Ishikawa (cell line): Measurements from ENCODE around the gene PRKN.

Experiments
- CEBPB ChIP-seq: IDR thresholded peaks from 2 replicates; pipeline ENCODE4 v1.6.1; 2012
- CREB1 ChIP-seq: IDR thresholded peaks from 2 replicates; pipeline ENCODE4 v1.6.1; 2012; ENCODE audit warnings: low read depth
- EGR1 ChIP-seq: IDR thresholded peaks from 2 replicates; pipeline ENCODE4 v1.6.1; 2012
- EP300 ChIP-seq: IDR thresholded peaks from 2 replicates; pipeline ENCODE4 v1.6.1; 2012; ENCODE audit warnings: borderline replicate concordance
- FOXM1 ChIP-seq: IDR thresholded peaks from 2 replicates; pipeline ENCODE4 v1.6.1; 2012; ENCODE audit warnings: low read depth, borderline replicate concordance
- MAX ChIP-seq: IDR thresholded peaks from 2 replicates; pipeline ENCODE4 v1.6.1; 2012
- NFIC ChIP-seq: IDR thresholded peaks from 2 replicates; pipeline ENCODE4 v1.6.1; 2012
- RAD21 ChIP-seq: IDR thresholded peaks from 2 replicates; pipeline ENCODE4 v1.6.1; 2012; ENCODE audit warnings: low read depth
- REST ChIP-seq: IDR thresholded peaks from 2 replicates; pipeline ENCODE4 v1.6.1; 2012; ENCODE audit warnings: low read depth, mild to moderate bottlenecking
- TAF1 ChIP-seq: IDR thresholded peaks from 2 replicates; pipeline ENCODE4 v1.6.1; 2012; ENCODE audit warnings: low read depth, mild to moderate bottlenecking
- TCF12 ChIP-seq: IDR thresholded peaks from 2 replicates; pipeline ENCODE4 v1.6.1; 2012; ENCODE audit warnings: low read depth
- TEAD4 ChIP-seq: IDR thresholded peaks from 2 replicates; pipeline ENCODE4 v1.6.1; 2012
- USF1 ChIP-seq: IDR thresholded peaks from 2 replicates; pipeline ENCODE4 v1.6.1; 2012
- YY1 ChIP-seq: IDR thresholded peaks from 2 replicates; pipeline ENCODE4 v1.6.1; 2012; ENCODE audit warnings: low read depth
- ZBTB7A ChIP-seq: IDR thresholded peaks from 2 replicates; pipeline ENCODE4 v1.6.1; 2012; ENCODE audit warnings: low read depth

The PRKN gene

GRCh38 chr6:162688751-162689345 lies 38.7 kb downstream of the PRKN start:
- no peak for TF ChIP-seq EP300
- TF ChIP-seq REST = no peak
- TF ChIP-seq CEBPB = no peak
- TF ChIP-seq FOXM1 = no peak
- TF ChIP-seq YY1 = no peak
- TF ChIP-seq TAF1 = no peak
- TF ChIP-seq CREB1 = no peak
- no peak for TF ChIP-seq ZBTB7A
- TF ChIP-seq USF1 = no peak
- TF ChIP-seq RAD21 = no peak
- no peak for TF ChIP-seq NFIC
- no peak for TF ChIP-seq EGR1

- no peak for TF ChIP-seq FOXM1
Measured at GRCh38 chr6:162685586-162685985, 42.0 kb downstream of the PRKN start.

- TF ChIP-seq CEBPB (no peak), USF1 (no peak), TCF12 (no peak), RAD21 (no peak), NFIC (no peak), EGR1 (no peak), TEAD4 (no peak), EP300 (no peak), MAX (no peak), CREB1 (no peak), YY1 (no peak), FOXM1 (no peak), TAF1 (no peak), REST (no peak), ZBTB7A (no peak)
Measured at GRCh38 chr6:162684961-162685360, 42.6 kb downstream of the PRKN start.

GRCh38 chr6:162684052-162684451 lies 43.5 kb downstream of the PRKN start:
- TF ChIP-seq CEBPB (no peak), ZBTB7A (no peak), TAF1 (no peak), USF1 (no peak), EGR1 (no peak), TCF12 (no peak), FOXM1 (no peak)

GRCh38 chr6:162683135-162683534 lies 44.4 kb downstream of the PRKN start:
- TF ChIP-seq ZBTB7A (no peak), NFIC (no peak), MAX (no peak), CREB1 (no peak), TAF1 (no peak), TEAD4 (no peak), REST (no peak), RAD21 (no peak)
